Spleen (tissue), 11 donors: Measurements from ENCODE around the gene WDR62. TPM values are rescaled to one million over a fixed set of nuclear protein-coding genes. Genes with fewer than 3 reads are reported as not detected.
A peak's percentile ranks its signal among the peaks of the same experiment; 100 is the strongest.

Experiments
- DNase-seq: peaks from one replicate; pipeline ENCODE4 v3.0.0-alpha.2; 2020
- H3K27ac ChIP-seq, 8 donors: fragments of 200-600 bp; sonication (generic) in 7 of 8; 1 replicate in 4 of 8; 2 replicates in 4 of 8; pipeline versions ENCODE4 v1.5.0 to v1.8.0; 2016 to 2021; ENCODE audit warnings: inconsistent platforms in 4 of 8, mild to moderate bottlenecking in 4 of 8, moderate library complexity in 1 of 8
- H3K27me3 ChIP-seq, 7 donors: fragments of 200-600 bp; sonication (generic) in 6 of 7; replicated peaks in 1 of 7; 1 replicate in 4 of 7; 2 replicates in 3 of 7; pipeline versions ENCODE4 v1.5.0 to v1.8.0; 2016 to 2021; ENCODE audit warnings: inconsistent platforms in 3 of 7, mild to moderate bottlenecking in 1 of 7
- H3K36me3 ChIP-seq, 6 donors: fragments of 200-600 bp; sonication (generic) in 5 of 6; 1 replicate in 4 of 6; 2 replicates in 2 of 6; pipeline versions ENCODE4 v1.5.0 to v1.8.0; 2016 to 2021; ENCODE audit warnings: inconsistent platforms in 2 of 6
- H3K4me1 ChIP-seq, 6 donors: fragments of 200-600 bp; sonication (generic) in 5 of 6; 1 replicate in 3 of 6; 2 replicates in 3 of 6; pipeline versions ENCODE4 v1.5.0 to v1.8.0; 2016 to 2021; ENCODE audit warnings: inconsistent platforms in 3 of 6
- H3K4me3 ChIP-seq, 8 donors: fragments of 200-600 bp; sonication (generic) in 7 of 8; 1 replicate in 4 of 8; 2 replicates in 4 of 8; pipeline versions ENCODE4 v1.5.0 to v1.8.0; 2016 to 2021; ENCODE audit warnings: inconsistent platforms in 4 of 8, mild to moderate bottlenecking in 4 of 8, moderate library complexity in 2 of 8
- H3K9me3 ChIP-seq, 8 donors: fragments of 200-600 bp; sonication (generic) in 7 of 8; 1 replicate in 4 of 8; 2 replicates in 4 of 8; pipeline versions ENCODE4 v1.5.0 to v1.8.0; 2016 to 2021; ENCODE audit warnings: inconsistent platforms in 4 of 8
- POLR2A ChIP-seq, 3 donors: fragments of 450-650 bp; IDR thresholded peaks; one replicate each; pipeline ENCODE4 v1.5.1; 2017; ENCODE audit warnings: antibody characterized with exemption in 3 of 3, mild to moderate bottlenecking in 1 of 3
- POLR2AphosphoS5 ChIP-seq, 3 donors: sonication (generic); formaldehyde crosslinking; IDR thresholded peaks; one replicate each; pipeline ENCODE4 v1.5.1; 2017; ENCODE audit warnings: antibody characterized with exemption in 3 of 3
- WGBS, 5 donors: extraction: QIAGEN DNeasy Blood & Tissue Kit in 3 of 5; methylation state at CpG; one replicate each; pipeline versions ENCODE4 v1.1.5 to v1.1.7; 2013 to 2018; 5-methylcytosine and 5-hydroxymethylcytosine counted together
- intact Hi-C: fragments of 100-400 bp; cut with DNase I; formaldehyde crosslinking; loops from one replicate; pipeline ENCODE4 v1.15.0; 2023; ENCODE audit warnings: low total_unique reads
- polyA plus RNA-seq, 3 donors: library from polyadenylated mRNA; stranded (reverse); fragments of 200-250 nt; gene quantifications; one replicate each; pipeline ENCODE4 v1.2.1, GENCODE V29; 2013
- total RNA-seq, 7 donors: library from RNA; depleted of rRNA in 3 of 7; stranded (reverse); fragments of >200 nt in 3 of 7; fragmentation: NEBNext Ultra II Directional in 4 of 7; extraction: Animal tissue kit (Norgen Biotek cat#: 25700) in 4 of 7; gene quantifications; one replicate each; pipeline versions ENCODE4 v1.1.0 to v1.2.1, GENCODE V29; 2016 to 2021
- TF ChIP-seq, protein P1 (sequence below), 11 experiments: fragments of 200-600 bp in 7 of 11; fragments of 450-650 bp in 4 of 11; sonication (generic) in 4 of 11; IDR thresholded peaks in 8 of 11; conservative IDR thresholded peaks in 3 of 11; 1 replicate in 7 of 11; 2 replicates in 4 of 11; pipeline versions ENCODE4 v1.4.0 to v1.8.0; 2016 to 2021; ENCODE audit warnings: antibody characterized with exemption in 11 of 11, inconsistent platforms in 4 of 11, mild to moderate bottlenecking in 1 of 11
- donor health status: healthy with polysubstance abuse.
- donor health status: DM: no; HTN: no; CAD: no; lungs with moderate emphysema.
- donor health status: DM: no; HTN: no; CAD: no.
- donor health status: Bipolar disorder and iron deficiency.
- donor health status: healthy.
- donor health status: DM: no; HTN: no; CAD: no.
- donor health status: DM: yes; HTN: yes; CAD: no.

The WDR62 gene
- total and polyA plus RNA-seq, 10 donors = 1.3 to 5.2 (median 2.2) TPM

DNA sequence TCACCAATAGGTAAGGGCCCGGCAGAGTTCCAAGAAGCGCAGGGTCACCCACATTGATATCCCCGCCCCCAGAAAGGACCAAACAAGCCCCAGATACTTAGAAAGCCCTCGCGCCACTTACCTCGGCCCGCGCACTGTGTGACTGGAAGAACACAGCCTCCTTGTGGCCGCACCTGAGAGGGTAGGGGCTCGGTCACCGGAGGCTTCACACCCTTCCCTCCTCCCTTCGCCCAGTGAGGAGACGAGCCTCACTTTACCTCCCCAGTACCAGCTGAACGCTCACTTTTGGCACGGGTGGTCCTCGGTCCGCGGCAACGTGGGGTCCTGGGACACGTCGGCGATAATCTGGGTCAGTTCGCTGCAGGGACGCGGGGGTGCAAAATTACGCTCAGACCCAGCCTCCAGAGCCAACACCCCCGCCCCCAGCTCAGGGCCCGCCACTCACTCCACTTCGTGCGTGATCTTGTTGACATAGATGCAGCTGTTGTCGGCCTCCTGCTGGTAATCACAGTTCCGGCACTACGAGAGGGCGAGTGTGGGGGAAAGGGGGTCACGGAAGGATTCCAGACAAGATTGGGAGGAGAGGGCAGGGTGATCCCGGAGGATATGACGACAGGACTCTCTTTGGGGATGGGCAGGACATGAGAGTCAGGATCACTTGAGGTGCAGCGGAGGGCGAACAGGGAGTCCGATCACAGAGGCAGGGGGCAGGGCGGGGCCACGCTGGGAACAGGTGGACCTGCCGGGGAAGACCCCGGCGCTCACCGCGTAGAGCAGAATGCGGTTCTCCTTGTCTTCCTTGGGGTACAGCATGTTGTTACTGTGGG lies 59.4 kb downstream of the WDR62 start:
- Histone ChIP-seq H3K9me3 (no peaks in the 10 kb centered on the region), H3K4me3 (peak overlapping the region; percentile 48 to 96 (median 80)), H3K27me3 (no peaks in the 10 kb centered on the region), H3K36me3 (peaks cover 0 to 63% (median 35%) of the 10 kb centered on the region in 6 donors), H3K27ac (peak overlapping the region; percentile 64 to 96 (median 92)), H3K4me1 (peaks cover 15 to 57% (median 35%) of the 10 kb centered on the region in 6 donors)
- 12 to 16% (median 14%) methylated on average over 47 to 48 of the region's 48 CpGs for WGBS, 5 donors
- intact Hi-C loops = loop anchor here (10.0 kb wide), 1 partner anchor 59 kb away; the partner anchor contains the start of genes THAP8 and WDR62
- peak; percentile 84 for DNase-seq
- TF ChIP-seq, protein P1, sequence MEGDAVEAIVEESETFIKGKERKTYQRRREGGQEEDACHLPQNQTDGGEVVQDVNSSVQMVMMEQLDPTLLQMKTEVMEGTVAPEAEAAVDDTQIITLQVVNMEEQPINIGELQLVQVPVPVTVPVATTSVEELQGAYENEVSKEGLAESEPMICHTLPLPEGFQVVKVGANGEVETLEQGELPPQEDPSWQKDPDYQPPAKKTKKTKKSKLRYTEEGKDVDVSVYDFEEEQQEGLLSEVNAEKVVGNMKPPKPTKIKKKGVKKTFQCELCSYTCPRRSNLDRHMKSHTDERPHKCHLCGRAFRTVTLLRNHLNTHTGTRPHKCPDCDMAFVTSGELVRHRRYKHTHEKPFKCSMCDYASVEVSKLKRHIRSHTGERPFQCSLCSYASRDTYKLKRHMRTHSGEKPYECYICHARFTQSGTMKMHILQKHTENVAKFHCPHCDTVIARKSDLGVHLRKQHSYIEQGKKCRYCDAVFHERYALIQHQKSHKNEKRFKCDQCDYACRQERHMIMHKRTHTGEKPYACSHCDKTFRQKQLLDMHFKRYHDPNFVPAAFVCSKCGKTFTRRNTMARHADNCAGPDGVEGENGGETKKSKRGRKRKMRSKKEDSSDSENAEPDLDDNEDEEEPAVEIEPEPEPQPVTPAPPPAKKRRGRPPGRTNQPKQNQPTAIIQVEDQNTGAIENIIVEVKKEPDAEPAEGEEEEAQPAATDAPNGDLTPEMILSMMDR (IDR thresholded peaks at IDR 0.05 in 8 of 11, conservative IDR thresholded peaks at IDR 0.05 in 3 of 11) = no peak
- TF ChIP-seq POLR2AphosphoS5 (IDR thresholded peaks at IDR 0.05) (no peak), POLR2A (IDR thresholded peaks at IDR 0.05) (no peak)

DNA sequence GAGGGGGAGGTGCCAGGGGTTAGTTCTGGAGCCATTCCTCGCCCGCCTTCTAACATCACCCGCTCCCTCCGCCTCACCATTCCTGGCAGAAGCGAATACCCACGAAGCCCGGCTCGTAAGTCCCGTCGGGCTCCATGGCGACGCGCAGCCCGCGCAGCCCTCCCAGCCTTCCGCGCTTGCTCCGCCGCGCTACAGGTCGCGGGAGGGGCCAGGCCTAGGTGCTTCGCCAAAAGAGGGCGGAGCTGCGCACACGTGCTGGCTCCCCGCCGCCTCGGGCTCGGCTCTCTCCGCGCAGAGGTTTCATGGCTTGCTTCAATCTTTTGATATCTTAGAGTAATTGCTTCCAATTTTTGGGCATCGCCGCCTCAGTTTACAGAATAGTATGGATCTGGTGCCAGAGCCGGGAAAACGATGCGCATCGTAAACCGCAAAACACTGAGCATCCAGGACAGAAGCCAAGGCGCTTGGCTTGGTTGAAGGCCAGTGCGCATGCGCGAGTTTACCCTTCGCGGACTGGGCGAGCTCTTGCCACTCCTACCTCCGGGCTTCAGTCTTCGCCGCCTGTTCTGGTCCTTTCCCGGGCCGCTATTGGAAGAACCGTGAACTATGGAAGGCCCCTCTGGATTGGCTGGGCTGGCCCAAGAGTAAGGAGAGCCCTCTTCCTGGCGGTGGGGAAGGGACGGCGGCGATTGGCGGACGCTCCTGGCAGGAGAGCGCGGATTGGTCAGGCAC lies 60.2 kb downstream of the WDR62 start, which contains the start of gene POLR2I:
TSS of gene POLR2I (minus strand) at position 155 of the 732 bp plus-strand sequence. CDS start at position 136, 19 bp downstream.
- H3K27ac ChIP-seq = peak within 1 kb of the TSS; percentile 64 to 96 (median 92)
- H3K4me3 ChIP-seq = peak within 1 kb of the TSS; percentile 55 to 96 (median 80)
- TF ChIP-seq POLR2A (IDR thresholded peaks at IDR 0.05) (peak in 1 of 3 donors; percentile 47), POLR2AphosphoS5 (IDR thresholded peaks at IDR 0.05) (peak; percentile 94 to 95 (median 95))
- TF ChIP-seq, protein P1 (IDR thresholded peaks at IDR 0.05 in 8 of 11, conservative IDR thresholded peaks at IDR 0.05 in 3 of 11) = peak in 2 of 11 experiments; percentile 23 to 33
- intact Hi-C loops = loop anchor here (10.0 kb wide), 1 partner anchor 60 kb away; the partner anchor contains the start of genes THAP8 and WDR62
- DNase-seq = peak; percentile 99
- 0% methylated on average over 48 to 60 of the region's 60 CpGs for WGBS, 5 donors
- no peaks in the 10 kb centered on the region for H3K9me3 ChIP-seq
- peaks cover 15 to 57% (median 35%) of the 10 kb centered on the region in 6 donors for H3K4me1 ChIP-seq
- H3K27me3 ChIP-seq = no peaks in the 10 kb centered on the region
- peaks cover 0 to 71% (median 41%) of the 10 kb centered on the region in 6 donors for H3K36me3 ChIP-seq

DNA sequence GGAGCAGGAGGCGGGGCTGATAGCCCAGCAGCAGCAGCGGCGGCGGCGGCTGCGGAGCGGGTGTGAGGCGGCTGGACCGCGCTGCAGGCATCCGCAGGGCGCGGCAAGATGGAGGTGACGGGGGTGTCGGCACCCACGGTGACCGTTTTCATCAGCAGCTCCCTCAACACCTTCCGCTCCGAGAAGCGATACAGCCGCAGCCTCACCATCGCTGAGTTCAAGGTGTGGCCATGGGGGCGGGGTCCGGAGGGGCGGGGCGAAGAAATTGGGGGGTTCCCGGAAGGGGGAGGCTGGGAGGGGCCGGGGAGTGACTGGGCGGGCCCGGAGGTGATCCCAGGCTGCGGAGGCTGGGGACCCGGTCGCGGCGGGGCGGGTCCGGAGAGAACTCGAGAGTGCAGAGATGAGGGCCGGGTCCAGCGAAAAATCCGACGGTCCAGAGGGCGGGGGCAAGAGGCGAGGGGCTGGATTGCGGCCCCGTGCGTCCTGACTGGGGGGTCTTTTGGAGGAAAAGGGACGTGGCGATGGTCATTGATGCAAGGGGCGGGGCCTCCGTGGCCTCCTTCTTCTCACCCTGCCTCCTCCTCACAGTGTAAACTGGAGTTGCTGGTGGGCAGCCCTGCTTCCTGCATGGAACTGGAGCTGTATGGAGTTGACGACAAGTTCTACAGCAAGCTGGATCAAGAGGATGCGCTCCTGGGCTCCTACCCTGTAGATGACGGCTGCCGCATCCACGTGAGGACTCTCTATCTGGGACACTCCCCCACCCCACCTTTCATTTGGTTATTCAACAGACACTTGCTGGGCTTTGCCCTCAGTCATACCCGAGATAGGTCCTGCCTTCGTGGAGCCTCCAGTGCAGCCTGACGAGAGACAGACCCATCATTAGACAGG lies 61.0 kb downstream of the WDR62 start, which contains the start of gene TBCB:
TSS of gene TBCB (plus strand) at position 16 of the 891 bp plus-strand sequence. CDS start at position 109, 93 bp downstream.
- WGBS, 5 donors = 6 to 12% (median 6%) methylated on average over 37 to 59 of the region's 59 CpGs
- no peaks in the 10 kb centered on the region for H3K27me3 ChIP-seq
- TF ChIP-seq, protein P1 (IDR thresholded peaks at IDR 0.05 in 8 of 11, conservative IDR thresholded peaks at IDR 0.05 in 3 of 11) = peak in 1 of 11 experiments; percentile 4
- TF ChIP-seq POLR2AphosphoS5 (IDR thresholded peaks at IDR 0.05) (peak; percentile 86 to 89 (median 88)), POLR2A (IDR thresholded peaks at IDR 0.05) (peak in 1 of 3 donors; percentile 53)
- H3K4me1 ChIP-seq = peaks cover 15 to 57% (median 35%) of the 10 kb centered on the region in 6 donors
- peak within 1 kb of the TSS; percentile 55 to 96 (median 80) for H3K4me3 ChIP-seq
- H3K27ac ChIP-seq = peak within 1 kb of the TSS; percentile 64 to 96 (median 92)
- peaks cover 0 to 75% (median 45%) of the 10 kb centered on the region in 6 donors for H3K36me3 ChIP-seq
- peak; percentile 96 for DNase-seq
- intact Hi-C loops = loop anchor here (10.0 kb wide), 1 partner anchor 61 kb away; the partner anchor contains the start of genes THAP8 and WDR62
- H3K9me3 ChIP-seq = no peaks in the 10 kb centered on the region
